PFSK-1 (cell line): ENCODE results near the gene TMEM63A.

Source experiments
- FOXP2 ChIP-seq: optimal IDR thresholded peaks from 2 replicates; pipeline ENCODE3; 2011; ENCODE audit warnings: borderline replicate concordance, control low read depth, inconsistent platforms; ENCODE audit not compliant: insufficient read depth; ENCODE audit errors: extremely low read length, extremely low read depth
- POLR2AphosphoS5 ChIP-seq: IDR thresholded peaks from 2 replicates; pipeline ENCODE4 v1.6.1; 2012; ENCODE audit warnings: low read depth, mild to moderate bottlenecking, control low read depth, low read length, moderate library complexity
- SIN3A ChIP-seq: IDR thresholded peaks from 2 replicates; pipeline ENCODE4 v1.6.1; 2012; ENCODE audit warnings: mild to moderate bottlenecking, low read length, moderate library complexity, borderline replicate concordance; ENCODE audit not compliant: insufficient read depth
- TAF1 ChIP-seq: IDR thresholded peaks from 2 replicates; pipeline ENCODE4 v1.6.1; 2012; ENCODE audit warnings: low read length, control low read depth, borderline replicate concordance; ENCODE audit not compliant: insufficient read depth
- TF ChIP-seq, protein P1 (sequence below), 2 experiments: IDR thresholded peaks; 2 replicates each; pipeline versions ENCODE4 v1.6.1 to v1.8.0; 2011 to 2012; ENCODE audit warnings: low read depth in 2 of 2, low read length in 2 of 2, control low read depth in 1 of 2, inconsistent platforms in 1 of 2, mild to moderate bottlenecking in 1 of 2, moderate library complexity in 1 of 2; ENCODE audit not compliant: insufficient read depth in 1 of 2

TMEM63A gene

DNA sequence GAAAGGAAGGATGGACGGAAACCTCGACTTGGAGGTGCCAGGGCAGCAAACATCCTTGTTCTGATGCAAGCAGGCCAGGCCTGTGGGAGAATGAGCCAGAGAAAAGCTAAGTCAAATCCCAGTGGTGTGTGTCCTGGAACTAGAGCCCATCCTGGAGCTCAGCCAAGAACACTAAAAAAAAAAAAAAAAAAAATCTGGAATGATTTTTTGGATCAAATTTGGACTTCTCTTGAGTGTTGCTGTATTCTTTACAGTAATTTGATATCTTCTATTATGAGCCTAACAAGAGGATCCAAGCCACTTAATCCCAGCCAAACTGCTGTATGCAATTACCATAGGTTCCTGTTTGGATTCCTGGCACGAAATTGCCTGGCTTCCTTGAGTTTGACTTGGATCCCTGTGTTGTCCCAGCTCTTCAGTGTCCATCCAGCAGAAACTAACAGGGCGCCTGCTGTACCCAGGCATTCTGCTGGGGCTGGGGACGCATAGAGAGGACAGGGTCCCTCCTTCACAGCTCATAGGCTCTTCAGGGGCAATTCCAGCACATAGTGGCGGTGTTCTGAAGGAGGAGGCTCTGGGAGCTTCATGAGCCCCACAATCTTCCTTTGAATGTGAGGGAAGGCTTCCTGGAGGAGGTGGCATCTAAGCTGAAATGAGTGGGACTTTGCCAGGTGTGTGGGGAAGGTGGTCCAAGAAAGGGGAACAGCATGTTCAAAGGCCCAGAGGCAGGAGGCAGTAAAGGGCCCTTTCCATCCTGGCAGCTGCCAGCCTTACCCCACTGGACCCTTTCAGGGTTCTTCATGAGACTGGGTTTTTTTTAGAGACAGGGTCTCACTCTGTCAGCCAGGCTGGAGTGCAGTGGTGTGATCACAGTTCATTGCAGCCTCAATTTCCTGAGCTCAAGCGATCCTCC, 47.5 kb downstream of the TMEM63A start:
- no peak for TF ChIP-seq SIN3A
- TF ChIP-seq, protein P1, sequence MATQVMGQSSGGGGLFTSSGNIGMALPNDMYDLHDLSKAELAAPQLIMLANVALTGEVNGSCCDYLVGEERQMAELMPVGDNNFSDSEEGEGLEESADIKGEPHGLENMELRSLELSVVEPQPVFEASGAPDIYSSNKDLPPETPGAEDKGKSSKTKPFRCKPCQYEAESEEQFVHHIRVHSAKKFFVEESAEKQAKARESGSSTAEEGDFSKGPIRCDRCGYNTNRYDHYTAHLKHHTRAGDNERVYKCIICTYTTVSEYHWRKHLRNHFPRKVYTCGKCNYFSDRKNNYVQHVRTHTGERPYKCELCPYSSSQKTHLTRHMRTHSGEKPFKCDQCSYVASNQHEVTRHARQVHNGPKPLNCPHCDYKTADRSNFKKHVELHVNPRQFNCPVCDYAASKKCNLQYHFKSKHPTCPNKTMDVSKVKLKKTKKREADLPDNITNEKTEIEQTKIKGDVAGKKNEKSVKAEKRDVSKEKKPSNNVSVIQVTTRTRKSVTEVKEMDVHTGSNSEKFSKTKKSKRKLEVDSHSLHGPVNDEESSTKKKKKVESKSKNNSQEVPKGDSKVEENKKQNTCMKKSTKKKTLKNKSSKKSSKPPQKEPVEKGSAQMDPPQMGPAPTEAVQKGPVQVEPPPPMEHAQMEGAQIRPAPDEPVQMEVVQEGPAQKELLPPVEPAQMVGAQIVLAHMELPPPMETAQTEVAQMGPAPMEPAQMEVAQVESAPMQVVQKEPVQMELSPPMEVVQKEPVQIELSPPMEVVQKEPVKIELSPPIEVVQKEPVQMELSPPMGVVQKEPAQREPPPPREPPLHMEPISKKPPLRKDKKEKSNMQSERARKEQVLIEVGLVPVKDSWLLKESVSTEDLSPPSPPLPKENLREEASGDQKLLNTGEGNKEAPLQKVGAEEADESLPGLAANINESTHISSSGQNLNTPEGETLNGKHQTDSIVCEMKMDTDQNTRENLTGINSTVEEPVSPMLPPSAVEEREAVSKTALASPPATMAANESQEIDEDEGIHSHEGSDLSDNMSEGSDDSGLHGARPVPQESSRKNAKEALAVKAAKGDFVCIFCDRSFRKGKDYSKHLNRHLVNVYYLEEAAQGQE (IDR thresholded peaks at IDR 0.05; ENCODE audit: insufficient read depth in 1 of 2, low read depth in 2 of 2, low read length in 2 of 2) = no peak
- TF ChIP-seq POLR2AphosphoS5 = no peak
- no peak for TF ChIP-seq FOXP2
- no peak for TF ChIP-seq TAF1

DNA sequence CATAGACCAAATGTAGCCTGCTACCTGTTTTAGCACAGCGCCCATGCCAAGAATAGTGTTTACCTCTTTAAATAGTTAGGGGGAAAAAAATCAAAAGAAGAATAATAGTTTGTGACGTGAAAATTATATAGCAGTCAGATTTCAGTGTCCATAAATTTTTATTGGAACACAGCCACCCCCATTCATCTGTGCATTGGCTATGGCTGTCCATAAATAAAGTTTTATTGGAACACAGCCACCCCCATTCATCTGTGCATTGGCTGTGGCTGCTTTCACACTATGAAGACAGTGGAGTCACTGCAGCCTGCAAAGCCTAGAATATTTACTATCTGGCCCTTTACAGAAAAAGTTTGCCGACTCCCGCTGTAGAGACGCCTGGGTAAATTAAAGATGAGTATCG, 51.3 kb downstream of the TMEM63A start:
- TF ChIP-seq SIN3A = no peak
- no peak for TF ChIP-seq TAF1
- no peak for TF ChIP-seq FOXP2
- TF ChIP-seq, protein P1 (IDR thresholded peaks at IDR 0.05; ENCODE audit: insufficient read depth in 1 of 2, low read depth in 2 of 2, low read length in 2 of 2) = no peak
- no peak for TF ChIP-seq POLR2AphosphoS5

DNA sequence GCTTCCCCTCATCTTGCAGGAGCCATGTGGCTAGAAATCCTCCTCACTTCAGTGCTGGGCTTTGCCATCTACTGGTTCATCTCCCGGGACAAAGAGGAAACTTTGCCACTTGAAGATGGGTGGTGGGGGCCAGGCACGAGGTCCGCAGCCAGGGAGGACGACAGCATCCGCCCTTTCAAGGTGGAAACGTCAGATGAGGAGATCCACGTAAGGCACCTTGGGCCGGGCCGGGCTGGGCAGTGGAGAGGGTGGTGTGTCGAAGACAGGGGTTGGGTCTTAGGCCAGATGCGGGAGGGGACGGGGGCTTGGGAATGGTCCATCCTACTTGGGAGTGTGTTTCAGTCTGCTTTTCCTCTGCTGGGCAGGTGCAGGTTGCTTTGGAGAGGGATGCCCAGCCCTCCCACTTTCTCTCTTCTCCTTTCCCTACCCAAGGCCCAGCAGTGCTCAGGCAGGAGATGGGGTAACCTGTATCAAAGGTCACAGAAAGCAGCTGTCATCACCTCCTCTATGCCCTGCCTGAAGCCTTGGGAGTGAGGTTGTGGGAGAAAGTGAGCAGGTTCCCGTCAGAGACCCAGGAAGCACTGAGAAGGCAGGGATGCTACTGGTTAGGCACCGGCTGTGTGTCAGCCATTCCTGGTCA, 53.4 kb downstream of the TMEM63A start:
- TF ChIP-seq SIN3A (no peak), FOXP2 (no peak), TAF1 (no peak), POLR2AphosphoS5 (no peak)
- TF ChIP-seq, protein P1 (IDR thresholded peaks at IDR 0.05; ENCODE audit: insufficient read depth in 1 of 2, low read depth in 2 of 2, low read length in 2 of 2) = no peak

DNA sequence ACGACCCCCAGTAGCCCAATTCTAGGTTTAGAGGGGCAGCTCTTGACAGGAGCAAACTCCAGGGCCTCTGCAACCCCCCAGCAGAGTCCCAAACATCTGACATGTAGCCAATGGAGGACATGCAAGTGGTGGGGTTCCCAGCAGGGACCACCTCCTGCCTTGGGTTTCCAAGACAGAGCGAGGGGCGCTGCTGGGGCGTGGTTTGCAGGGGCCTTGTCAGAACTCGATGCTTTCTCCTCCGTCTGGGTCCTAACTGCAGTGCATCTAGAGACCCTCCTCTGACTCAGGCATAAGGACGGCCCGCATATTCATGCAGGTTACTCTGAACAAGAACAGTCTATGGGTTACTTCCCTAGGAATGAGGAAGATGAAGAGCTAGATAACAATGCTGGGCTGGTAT, 55.1 kb downstream of the TMEM63A start:
- TF ChIP-seq FOXP2 (no peak), POLR2AphosphoS5 (no peak), SIN3A (no peak), TAF1 (no peak)
- TF ChIP-seq, protein P1 (IDR thresholded peaks at IDR 0.05; ENCODE audit: insufficient read depth in 1 of 2, low read depth in 2 of 2, low read length in 2 of 2) = no peak
